Inflammatory macrophage treated with lipopolysaccharide for 4 hours (primary cell): ENCODE results near the gene SCTR.

Experiments
- DNase-seq: peaks from one replicate; pipeline ENCODE4 v3.0.0-alpha.2; 2020

The SCTR gene

DNA sequence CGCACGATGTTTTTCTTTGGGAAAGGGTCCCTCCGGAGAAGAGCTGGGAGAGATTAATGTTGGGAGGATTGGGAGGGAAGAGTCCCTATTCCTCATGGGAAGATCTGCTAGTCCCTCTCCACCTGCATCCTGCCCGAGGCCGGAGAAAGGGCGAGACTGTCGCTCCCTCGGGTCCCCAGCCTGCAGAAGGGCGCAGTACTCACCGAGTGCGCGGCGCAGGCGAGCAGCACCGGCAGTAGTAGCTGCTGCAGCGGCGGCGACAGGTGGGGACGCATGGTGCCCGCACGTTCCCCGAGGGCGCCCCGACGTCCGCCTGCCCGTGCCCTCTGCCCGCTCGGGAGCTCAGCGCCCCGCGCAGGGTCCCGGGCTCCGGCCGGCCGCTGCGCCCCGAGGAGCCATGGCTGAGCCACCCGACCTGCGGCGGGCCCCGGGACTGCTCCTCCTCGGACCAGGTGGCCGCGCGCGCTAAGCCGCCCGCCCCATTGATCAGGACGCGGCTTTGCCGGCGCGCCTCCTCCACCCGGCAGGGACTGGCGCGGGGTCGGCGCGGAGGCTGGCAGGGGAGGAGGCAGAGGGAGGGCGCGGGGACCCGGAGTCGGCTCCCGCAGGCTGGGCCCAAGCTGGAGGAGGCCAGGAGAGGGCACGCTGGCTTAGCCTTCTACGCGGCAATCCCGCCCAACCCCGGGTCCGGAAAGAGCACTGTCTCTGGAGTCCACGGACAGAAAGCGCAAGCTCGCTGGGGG lies at the start of gene SCTR:
Gene SCTR (minus strand): TSS at position 532 of the 743 bp plus-strand sequence. CDS start 257 bp downstream, at position 275.
- no peak for DNase-seq

DNA sequence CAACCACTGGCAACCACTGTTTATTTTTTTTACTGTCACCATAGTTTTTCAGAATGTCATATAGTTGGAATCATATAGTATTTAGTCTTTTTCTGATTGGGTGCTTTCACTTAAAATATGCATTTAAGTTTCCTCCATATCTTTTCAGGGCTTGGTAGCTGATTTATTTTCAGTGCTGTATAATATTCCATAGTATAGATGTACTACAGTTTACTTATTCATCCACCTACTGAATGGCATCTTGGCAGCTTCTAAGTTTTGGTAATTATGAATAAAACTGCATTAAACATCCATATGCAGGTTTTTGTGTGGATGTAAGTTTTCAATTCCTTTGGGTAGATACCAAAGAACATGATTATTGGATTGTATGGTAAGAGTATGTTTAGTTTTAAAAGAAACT lies 43.0 kb upstream of the SCTR start:
- DNase-seq: no peak

DNA sequence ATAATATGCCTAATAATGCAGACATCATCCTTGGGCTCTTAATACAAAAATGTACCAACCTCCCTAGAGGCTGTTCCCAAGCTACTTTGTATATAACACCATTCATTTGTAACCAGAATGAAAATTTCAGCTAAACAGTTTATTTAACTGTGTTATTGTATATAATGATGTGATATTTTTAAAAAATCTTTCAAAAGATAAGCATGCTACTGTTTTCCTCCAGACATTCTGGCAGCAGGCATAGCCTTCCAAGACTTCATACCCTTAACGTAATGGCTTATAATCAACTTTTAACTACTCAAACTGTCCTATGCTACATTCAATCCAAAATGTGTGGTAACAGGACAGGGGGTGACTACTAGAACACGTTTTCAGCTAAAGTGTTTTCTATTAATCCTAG lies 41.2 kb upstream of the SCTR start:
- no peak for DNase-seq

DNA sequence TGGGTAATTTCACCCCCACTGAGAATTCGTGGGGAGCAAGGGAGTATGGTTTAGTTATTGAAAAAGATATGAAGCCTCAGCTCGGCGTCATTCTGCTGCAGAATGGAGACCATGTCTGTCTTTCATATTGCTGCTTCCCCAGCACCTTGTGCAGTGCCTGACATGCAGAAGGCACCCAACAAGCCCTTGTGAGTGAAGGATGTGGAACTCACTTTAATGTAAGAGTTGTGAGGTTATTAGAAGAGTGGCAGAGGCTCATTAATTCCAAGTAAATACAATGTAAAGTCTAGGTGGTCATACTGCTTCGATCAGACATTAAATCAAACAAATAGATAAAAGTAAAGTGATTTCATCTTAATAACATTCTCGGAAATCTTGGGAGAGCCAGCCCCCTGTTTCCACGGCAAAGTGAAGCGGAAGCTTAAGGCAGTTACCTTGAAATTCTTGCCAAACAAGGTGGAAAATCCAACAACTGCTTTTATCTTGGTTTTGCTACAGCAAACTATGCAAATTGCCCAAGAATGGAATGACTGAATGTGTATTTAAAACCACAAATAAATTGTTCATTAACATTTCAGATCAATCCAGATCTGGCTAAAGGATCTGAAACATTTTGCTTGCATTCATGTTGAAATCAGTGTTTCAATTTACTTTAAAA lies 29.5 kb upstream of the SCTR start:
- no peak for DNase-seq

DNA sequence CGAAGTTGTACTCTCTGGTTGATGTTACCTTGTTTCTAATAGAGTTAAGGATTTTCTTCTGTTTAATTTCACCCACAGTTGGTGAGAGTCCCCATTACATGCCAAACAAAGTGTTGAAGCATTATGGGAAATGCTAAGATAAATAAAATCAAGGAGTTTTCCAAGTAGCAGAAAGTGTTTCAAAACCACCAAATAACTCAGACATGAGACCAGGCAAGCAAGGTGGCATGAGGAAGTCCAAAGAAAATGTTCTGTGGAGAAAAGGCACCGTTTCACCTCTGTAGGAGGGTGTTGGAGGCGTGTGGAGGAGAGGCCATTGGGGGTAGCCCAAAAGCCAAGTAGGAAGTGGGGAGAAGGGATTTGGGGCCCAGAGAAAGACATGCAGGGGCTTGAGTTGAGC lies 28.6 kb upstream of the SCTR start:
- no peak for DNase-seq

DNA sequence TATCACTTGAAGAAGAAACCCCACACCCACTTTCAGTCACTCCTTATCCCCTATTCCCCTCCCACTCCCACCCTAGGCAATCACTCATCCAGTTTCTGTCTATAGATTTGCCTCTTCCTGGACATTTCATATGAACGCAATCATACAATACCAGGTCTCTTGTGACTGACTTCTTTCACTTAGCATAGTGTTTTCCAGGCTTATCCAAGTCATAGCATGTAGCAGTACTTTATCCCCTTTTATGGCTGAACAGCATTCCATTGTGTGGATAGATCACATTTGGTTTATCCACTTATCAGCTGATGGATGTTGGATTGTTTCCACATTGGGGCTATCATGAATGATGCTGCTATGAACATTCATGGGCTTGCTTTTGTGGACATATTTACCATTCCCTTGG lies 26.6 kb upstream of the SCTR start:
- DNase-seq: no peak

DNA sequence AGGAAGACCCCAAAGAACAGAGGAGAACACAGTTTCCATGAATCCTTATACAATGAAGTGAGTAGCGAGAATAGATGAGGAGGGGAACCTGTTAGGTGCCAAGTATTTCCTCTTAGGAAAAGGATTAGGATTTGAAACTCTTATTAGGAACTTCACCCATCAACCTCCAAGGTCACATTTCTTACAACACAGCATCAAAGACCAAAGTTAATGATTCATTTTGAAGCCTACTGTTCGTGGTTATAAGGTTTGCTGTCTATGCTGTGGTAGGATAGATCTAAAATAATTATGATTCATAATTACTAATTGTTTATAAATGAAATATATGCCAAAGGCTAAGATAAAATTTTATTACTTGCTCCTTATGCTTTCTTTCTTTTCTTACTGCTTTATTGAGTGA lies 26.1 kb upstream of the SCTR start:
- no peak for DNase-seq

DNA sequence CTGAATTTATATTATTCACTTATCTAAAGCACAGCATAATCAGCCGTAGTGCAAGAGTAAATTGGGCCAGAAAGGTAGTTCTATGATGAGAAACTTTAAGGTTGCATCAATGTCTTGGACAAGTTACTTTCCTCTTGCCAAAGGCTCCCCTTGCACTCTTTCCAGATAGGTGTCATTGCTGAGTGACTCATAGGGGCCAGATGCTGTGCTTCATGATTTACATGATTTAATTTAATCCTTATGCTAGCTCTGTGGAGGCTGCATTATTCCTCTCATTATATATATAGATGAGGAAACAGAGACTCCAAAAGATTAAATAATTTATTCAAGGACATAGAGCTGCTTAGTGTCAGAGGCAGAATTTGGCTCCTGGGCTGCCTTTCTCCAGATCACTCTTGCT lies 25.0 kb upstream of the SCTR start:
- no peak for DNase-seq

DNA sequence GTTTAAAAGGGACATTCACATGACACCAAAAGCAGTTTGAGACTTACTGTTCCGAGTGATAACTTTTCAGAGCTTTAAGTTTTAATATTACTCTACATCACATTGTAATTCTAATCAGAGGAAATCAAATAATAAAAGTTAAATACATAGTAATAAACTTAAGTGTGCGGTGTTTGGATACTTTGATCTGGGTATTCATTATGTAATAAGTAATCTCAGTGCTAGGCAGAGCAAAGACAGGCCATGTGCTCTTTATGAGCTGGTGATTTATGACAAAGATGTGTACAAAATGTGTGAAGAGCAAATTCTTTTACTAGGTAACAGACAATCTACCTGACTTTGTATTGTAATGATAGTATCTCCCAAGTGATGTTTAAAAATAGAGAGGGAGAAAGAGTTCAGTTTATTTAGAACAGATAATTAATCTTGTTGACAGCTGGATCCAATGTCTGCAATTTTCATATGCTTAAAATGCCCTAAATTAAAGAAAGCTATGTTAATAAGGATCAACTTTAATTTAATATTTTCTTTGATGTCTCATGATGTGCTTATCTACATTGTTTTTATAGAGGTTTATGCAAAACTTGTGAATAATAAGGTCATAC lies 24.3 kb upstream of the SCTR start:
- DNase-seq: no peak

DNA sequence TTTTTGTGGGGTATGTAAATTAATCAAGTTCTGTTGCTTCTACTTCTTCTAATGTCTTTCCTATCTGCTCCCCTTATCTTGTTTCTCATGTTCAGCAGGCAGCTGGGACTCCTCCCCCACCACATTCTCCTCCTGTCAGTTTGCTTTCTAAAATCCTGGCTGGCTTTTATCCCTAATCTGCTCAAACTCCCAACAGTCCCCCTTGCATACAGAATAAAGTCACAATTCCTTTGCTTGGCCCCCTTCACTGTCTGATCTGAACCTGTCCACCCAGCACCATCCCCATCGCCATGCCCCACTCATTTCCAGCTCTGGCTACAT lies 22.1 kb upstream of the SCTR start:
- DNase-seq: no peak

DNA sequence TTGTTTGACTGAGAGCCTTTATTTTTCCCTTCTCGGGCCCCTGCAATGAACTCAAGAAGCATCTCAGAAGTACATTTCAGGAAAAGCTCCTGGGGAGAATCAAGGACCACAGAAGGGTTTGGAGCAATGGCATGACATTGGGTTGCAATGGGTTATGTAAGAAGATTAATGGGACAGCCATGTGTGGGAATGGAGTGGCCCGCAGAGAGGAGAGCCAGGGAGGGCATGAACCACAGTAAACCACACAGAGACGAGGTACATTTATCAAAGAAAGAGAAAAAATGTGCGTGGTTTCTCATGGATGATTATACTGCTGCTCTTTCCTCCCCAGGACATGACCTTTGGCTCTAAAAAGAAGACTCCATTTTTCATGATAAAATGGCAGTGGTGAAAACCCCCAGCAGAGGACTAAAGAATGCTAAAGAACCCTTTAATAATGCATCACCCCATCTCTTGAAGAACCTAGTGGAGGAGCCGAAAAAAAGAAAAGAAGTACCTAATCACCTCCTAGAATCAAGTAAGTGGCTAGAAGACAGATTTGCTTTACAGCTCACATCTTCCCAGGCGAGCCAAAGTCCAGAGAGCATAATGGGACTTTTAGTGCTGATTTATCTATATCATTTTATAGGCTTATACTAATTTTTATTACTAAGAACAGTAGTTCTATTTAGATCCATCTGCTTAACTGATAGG lies 21.6 kb upstream of the SCTR start:
- DNase-seq: no peak

DNA sequence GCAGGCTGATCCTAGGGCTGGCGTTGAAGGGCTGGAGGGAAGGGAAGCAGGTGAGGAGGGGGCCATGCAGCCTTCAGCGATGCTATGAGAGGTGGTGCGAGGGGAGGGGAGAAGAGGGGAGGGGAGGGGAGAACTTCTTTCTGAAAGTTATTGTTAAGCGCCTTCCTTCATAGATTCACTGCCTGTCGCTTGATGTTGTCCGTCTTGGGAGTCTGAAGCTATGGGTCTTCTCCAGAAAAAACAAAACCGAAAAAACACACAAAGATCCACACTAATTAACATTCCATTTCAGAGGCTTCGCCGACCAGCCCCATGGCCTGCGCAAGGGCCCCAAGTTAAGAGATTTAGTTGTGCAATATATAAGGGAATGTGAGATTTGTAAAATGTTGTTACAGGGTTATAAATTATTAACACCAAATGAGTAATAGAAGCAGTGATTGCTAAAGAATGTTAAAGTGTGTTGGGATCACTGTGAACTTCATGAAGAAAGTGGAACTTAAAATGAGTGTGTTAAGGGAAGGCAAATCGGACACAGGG lies 20.7 kb upstream of the SCTR start:
- DNase-seq: no peak

DNA sequence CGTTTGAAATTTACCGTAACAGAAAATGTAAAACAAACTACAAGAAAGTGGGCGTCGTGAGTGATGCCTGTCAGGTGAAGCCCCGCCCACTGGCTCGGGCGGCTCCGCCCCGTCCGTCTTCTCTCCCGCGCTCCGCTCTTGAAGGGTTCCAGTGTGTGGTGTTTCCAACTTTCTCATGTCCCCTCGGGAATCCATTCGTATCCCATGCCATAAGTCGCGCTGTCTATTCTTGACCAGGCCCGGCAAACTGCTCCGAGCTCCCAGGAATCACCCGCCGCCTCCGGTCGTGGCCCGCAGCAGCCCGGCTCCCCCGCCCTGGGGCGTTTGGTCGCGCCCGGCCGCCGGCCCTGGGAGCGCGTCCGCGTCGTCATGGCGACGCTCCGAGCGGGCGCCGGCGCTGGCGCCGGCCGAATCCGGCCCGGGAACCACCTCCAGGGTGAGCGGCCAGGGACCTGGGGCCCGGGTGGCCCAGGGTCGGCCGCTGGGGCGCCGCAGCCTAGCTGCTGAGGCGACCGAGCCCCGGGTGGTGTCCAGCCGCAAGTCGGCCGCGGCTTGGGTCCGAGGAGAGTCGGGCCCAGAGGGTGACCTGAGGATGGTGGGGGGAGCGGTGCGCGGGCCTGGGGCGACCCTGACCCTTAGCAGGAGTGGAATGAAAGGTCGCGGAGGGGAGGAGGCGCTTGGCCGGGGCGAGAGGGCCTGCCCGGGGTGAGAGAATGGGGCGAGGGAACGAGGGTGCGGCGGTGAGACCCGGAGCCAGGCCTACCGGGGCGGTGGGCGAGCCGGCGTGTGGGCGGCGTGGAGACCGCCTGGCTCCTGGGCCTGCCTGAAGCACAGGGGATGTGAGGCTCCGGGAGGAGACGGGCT lies 20.0 kb upstream of the SCTR start, which contains the start of gene CFAP221:
Gene CFAP221 (plus strand): TSS at position 375 of the 864 bp plus-strand sequence. CDS start 1,683 bp downstream, outside the sequence.
- DNase-seq: peak; percentile 60

DNA sequence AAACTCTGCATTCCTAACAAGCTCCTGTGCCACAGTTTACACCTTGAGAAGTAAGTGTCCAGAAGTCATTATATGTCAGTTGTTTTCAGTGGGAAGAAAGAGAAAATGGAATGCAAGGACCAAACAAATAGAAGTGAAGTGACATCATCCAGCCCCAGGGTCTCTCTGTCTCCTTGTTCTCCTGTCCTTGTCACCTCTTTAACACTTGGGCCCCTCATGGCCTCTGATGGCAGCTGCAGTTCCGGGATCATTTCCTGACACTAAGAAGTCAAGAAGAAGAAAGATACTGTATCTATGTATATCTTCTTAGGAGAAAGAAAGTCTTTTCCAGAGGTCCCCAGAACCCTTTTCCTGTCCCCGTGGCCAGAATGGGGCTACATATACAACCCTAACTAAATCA lies 17.2 kb upstream of the SCTR start:
- no peak for DNase-seq

DNA sequence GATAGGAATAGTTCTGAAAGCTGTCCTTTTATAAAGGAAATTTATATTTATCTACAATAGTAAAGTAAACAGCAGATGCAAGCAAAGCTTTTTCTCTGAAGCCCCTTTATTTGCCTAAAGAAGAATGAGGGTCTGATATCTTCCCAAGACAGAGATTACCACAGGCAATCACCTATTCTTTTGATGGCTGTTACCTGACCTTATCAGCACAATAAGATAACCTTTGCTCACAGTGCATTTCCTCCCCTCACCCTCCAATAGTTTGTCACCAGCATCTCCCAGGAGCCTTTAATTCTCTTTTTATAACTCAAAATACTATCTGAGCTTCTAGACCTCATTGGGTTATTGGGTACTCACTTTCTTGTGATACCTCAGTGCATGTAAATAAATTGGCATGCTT lies 13.5 kb upstream of the SCTR start:
- no peak for DNase-seq

DNA sequence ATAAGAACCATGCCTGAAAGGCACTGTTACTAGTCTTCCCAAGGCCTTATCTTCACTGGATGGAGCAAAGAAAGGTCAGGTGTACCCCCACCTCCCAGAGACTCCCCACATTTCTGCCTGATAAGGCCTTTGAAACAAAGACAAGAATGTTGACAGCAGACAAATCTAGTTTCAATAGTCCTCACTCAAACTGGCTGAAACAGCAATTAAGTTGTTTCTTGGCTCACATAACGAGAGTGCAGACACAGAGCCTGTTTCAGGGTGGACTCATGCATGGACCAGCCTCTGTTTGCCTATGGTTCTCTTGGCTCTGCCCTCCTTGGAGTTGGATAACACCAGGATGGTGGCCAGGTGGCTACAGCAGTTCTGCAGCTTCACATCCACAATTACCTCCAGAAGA lies 12.4 kb upstream of the SCTR start:
- no peak for DNase-seq

DNA sequence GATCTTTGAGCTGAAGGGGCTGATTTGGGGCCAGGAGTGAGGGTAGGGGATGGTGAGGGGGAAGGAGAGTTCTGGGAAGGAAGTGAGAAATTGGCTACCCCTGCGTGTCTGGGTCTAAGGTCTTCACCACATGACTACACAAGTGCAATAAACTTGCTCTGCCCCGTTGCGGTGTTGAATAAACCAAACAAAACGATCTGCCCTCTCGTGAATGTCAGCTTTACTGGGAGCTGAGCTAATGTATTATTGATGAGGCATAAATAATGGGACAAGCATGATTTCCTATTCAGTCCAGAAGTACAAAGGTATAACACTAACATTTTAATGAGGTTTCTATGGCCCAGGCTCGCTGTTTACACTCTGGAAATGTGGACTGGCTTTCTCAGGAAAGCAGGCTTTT lies 11.9 kb upstream of the SCTR start:
- no peak for DNase-seq

DNA sequence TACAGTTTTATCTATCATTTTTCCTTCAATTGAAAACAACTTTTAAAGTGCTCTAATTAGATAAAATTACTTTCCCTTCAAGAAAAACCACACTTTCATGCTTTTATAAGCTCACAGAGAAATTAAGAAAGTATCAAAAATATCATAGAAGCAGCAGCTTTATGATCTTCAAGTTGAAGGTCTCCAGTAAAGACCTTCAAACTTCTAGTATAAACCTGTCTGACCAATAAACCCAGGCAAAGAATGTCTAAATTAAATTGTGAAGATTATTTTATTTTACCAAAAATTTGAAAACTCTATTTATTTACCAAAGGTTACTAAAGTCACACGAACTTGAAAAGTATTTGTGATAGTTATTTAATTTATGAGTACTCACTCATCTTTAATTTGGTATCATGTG lies 9.3 kb upstream of the SCTR start:
- no peak for DNase-seq

DNA sequence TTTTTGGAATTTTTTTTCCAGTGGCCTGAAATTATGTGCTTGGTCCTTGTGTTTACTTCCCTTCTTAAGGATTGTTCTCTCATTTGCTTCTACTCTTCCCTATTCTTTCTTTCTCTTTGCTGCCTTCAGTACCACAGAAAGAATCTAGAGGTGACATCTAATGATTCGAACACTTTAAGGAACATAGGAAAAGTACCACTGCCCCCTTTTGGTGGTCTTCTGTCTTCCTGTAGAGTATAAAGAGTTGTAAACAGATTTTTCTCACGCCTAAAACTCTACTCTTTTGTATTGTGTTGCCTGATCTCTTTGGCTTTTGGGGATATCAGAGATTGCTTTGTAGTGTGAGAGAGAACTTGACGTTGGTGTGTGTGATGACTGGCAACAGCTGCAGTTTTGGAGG lies 7.0 kb upstream of the SCTR start:
- no peak for DNase-seq

DNA sequence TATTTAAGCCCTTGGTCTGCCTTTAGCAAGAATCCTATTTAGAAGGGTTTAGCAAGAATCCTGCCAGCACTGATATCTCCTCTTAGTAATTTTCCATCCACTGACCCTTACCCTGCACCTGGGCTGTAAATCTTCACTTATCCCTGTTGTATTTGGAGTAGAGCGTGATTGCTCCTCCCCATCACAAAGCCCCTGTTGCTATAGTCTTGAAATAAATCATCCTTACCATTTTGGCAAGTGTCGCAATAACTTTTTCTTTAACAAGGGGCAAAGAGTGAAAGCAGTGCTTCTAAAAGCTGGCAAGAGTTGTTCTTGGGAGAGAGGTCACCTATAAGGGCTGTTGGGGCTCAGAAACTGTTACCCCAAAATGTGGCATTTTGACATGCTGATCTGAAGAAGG lies 3.7 kb upstream of the SCTR start:
- DNase-seq: no peak

DNA sequence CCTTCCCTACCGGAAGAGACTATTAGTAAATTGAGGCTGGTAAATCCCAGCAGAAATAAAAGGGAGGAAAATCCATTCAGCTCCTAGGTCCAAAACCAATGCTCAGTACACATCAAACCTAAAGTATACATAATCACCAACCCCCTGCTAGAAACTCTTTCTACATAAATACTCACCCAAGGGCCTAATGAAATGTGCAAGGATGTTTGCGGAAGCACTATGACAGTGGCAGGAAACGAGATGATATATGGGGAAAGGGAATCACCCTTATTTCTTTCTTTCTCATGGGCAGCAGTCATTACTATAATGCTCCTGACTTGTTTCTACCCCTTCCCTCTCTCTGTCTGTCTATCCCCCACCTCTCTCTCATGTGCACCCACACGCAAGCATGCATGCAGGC lies 1.3 kb upstream of the SCTR start:
- DNase-seq: no peak

DNA sequence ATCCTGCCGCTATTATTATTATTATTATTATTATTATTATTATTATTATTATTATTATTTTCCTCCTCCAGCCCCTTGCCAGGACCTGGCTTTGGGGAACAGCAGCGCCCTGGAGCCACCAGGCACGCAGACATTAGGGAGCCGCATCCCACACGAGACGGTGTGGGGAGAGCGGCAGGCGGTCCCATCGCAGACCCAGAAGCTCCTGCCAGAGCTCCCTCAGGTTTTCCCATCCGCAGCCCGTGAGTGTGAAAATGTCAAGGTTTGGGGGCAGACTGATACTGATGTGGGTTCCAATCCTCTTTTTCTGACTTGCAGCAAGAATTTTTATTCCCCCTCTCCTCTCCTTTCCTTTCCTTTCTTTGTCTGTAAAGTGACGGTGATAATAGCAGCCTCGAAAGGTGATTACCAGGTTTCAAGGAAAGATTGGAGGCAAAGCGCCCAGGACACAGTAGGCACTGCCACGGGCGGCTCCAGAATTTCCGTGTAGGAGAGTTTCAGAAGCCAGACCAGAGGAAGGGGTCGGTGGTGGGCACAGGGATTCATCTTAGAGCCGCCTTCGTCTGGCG lies 816 bp downstream of the SCTR start:
- DNase-seq: no peak
